Upper lobe of left lung (tissue), 4 donors: Measurements from ENCODE around the gene EYS.

Source experiments
- EP300 ChIP-seq, 4 donors: sonication (generic); formaldehyde crosslinking; IDR thresholded peaks; one replicate each; pipeline ENCODE4 v1.5.1; 2017; ENCODE audit warnings: antibody characterized with exemption in 4 of 4, control low read depth in 2 of 4
- POLR2A ChIP-seq, 4 donors: fragments of 450-650 bp; IDR thresholded peaks; one replicate each; pipeline ENCODE4 v1.5.1; 2016 to 2017; ENCODE audit warnings: antibody characterized with exemption in 4 of 4, mild to moderate bottlenecking in 2 of 4
- POLR2AphosphoS5 ChIP-seq, 2 donors: sonication (generic); formaldehyde crosslinking; IDR thresholded peaks; one replicate each; pipeline ENCODE4 v1.5.1; 2017; ENCODE audit warnings: antibody characterized with exemption in 2 of 2
- TF ChIP-seq, protein P1 (sequence below), 6 experiments: fragments of 450-650 bp in 4 of 6; fragments of 200-600 bp in 2 of 6; sonication (generic) in 2 of 6; IDR thresholded peaks; one replicate each; pipeline ENCODE4 v1.5.1; 2016 to 2019; ENCODE audit warnings: antibody characterized with exemption in 6 of 6

- TF ChIP-seq POLR2A (IDR thresholded peaks at IDR 0.05) (no peak), POLR2AphosphoS5 (IDR thresholded peaks at IDR 0.05) (no peak), EP300 (IDR thresholded peaks at IDR 0.05) (no peak)
- TF ChIP-seq, protein P1, sequence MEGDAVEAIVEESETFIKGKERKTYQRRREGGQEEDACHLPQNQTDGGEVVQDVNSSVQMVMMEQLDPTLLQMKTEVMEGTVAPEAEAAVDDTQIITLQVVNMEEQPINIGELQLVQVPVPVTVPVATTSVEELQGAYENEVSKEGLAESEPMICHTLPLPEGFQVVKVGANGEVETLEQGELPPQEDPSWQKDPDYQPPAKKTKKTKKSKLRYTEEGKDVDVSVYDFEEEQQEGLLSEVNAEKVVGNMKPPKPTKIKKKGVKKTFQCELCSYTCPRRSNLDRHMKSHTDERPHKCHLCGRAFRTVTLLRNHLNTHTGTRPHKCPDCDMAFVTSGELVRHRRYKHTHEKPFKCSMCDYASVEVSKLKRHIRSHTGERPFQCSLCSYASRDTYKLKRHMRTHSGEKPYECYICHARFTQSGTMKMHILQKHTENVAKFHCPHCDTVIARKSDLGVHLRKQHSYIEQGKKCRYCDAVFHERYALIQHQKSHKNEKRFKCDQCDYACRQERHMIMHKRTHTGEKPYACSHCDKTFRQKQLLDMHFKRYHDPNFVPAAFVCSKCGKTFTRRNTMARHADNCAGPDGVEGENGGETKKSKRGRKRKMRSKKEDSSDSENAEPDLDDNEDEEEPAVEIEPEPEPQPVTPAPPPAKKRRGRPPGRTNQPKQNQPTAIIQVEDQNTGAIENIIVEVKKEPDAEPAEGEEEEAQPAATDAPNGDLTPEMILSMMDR (IDR thresholded peaks at IDR 0.05): no peak
These were observed 928.9 kb downstream of the EYS start for GRCh38 chr6:64777941-64778785.
